SH-SY5Y (cell line): ENCODE results near the gene ERG28.

Experiments used
- GATA2 ChIP-seq: IDR thresholded peaks from 2 replicates; pipeline ENCODE4 v1.6.1; 2011; ENCODE audit warnings: mild to moderate bottlenecking, low read depth, low read length
- GATA3 ChIP-seq: IDR thresholded peaks from 2 replicates; pipeline ENCODE4 v1.6.1; 2011; ENCODE audit warnings: low read depth, mild to moderate bottlenecking, low read length, moderate library complexity

DNA sequence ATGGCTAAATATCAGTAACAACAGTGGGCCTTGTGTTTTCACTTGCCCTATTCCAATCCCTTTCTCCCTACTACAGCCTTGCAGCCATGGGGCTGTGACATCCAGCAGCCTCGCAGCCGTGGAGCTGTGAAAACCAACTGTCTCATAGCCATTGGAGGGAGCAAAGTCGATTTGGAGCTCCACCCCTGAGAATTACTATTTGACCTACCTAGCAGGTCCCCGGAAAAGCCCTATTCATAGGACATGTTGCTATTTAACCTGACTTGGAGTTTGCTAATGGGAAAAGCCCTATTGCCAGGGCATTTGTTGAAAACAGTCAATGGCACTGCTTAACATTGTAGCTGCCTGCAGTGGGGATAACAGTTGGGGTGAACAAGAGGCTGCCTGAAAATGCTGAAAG, 33.3 kb downstream of the ERG28 start:
- no peak for TF ChIP-seq GATA3
- no peak for TF ChIP-seq GATA2
